GM19372 (cell line): ENCODE measurements around the gene LYPD8.

Experiments
- ATAC-seq: cut with Tn5 transposase; IDR thresholded peaks from one replicate; pipeline ENCODE4 v1.9.1; 2021; ENCODE audit warnings: mild to moderate bottlenecking, low read depth, moderate library complexity; ENCODE audit not compliant: unreplicated experiment

Gene LYPD8

GRCh38 chr1:248758352-248758751 lies 2.8 kb upstream of the LYPD8 start:
- ATAC-seq = no peak

- no peak for ATAC-seq
Observed at GRCh38 chr1:248757784-248758195, 2.2 kb upstream of the LYPD8 start.

DNA sequence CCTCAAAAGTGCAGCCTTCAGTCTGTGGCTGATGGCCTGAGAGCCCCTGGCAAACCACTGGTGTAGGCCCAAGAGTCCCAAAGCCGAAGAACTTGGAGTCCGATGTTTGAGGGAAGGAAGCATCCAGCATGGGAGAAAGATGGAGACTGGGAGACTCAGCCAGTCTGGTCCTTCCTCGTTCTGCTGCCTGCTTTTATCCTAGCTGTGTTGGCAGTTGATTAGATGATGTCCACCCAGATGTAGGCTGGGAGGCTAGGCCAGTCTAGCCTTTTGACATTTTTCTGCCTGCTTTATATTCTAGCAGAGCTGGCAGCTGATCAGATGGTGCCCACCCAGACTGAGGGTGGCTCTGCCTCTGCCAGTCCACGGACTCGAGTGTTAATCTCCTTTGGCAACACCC lies 1.1 kb upstream of the LYPD8 start:
- ATAC-seq = no peak

DNA sequence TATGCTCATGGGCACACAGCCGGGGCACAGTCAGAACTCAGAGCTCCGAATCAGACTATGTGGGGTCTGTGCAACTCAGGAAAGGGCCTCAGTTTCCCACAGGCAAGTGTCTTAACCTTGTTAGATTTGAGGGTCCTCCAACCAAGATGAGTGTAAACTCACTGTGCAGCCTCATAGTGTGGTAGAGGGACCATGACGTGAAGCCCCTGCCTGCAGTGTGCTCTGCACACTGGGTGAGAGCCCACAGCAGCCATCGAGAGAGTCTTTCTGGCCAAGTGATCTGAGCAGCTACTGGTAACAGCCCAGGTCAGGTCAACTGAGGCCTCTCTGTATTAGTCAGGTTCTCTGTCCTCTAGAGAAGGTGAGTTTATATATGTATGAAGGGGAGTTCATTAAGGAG lies 592 bp upstream of the LYPD8 start:
- ATAC-seq = no peak

DNA sequence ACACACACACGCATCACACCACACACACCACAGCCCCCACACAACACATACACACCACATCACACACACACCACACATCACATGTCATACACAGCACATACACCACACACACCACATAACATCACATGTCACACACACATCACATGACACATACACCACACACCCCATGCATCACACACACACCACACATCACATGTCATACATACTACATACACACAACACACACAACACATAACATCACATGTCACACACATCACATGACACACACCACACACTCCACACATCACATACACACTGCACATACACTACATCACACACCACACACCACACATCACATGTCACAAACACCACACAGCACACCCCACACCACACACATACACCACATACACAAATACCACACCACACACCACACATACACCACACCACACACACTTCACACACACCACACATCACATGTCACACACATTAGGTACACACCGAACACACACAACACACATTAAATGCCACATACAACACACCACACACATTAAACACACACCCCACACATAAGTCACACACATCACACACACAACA lies 1.8 kb downstream of the LYPD8 start:
- ATAC-seq = no peak

DNA sequence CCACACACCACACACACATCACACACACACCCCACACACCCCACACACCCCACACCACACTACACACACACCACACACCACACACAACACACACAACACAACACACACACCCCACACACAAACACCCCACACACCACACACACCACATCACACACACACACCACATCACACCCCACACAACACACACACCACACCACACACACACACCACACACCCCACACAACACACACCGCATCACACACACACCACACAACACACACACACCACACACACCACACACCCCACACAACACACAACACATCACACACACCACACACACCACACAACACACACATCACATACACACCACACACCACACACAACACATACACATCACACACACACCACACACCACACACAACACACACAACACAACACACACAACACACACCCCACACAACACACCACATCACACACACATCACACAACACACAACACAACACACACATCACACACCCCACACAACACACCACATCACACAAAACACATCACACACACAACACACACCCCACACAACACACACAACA lies 2.4 kb downstream of the LYPD8 start:
- no peak for ATAC-seq

- ATAC-seq = no peak
Observed at GRCh38 chr1:248752161-248753028, 3.2 kb downstream of the LYPD8 start.

- ATAC-seq = no peak
Observed at GRCh38 chr1:248751635-248752034, 3.9 kb downstream of the LYPD8 start.

DNA sequence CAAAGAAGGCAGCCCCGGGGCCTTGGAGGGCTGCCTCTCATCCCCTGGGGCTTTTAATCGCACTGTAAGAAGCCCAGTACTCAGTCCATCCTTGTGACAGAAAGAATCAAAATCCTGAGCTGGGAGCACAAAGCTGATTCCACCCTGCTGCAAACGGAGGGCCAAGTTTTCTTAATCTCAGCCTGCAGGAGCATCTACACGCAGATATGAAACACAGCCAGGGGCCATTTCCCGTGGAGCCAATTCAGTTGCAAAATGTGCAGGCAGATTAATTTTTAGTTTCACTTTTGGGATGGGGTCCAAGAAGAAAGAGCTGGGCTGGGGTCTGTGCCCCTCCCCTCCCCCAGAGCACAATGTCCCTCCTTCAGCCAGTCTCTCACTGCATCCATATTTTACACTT lies 4.4 kb downstream of the LYPD8 start:
- no peak for ATAC-seq

GRCh38 chr1:248750496-248750895 lies 5.1 kb downstream of the LYPD8 start:
- no peak for ATAC-seq

DNA sequence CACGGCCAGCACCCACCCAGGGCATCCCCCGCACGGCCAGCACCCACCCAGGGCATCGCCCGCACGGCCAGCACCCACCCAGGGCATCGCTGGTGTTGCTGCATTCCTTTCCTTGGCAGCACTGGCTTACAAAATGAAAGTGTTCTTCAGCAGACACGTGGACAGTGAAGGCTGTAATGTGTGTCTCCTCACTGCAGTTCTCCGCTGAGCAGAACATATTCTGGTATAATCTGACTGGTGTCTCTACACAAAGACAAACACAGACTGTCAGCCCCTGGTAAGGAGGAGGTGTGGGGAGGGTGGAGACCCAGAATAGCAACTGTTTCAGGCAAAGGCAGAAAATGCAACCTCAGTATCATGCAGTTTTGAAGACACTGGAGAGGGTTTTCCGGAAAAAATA lies 7.3 kb downstream of the LYPD8 start:
- ATAC-seq = no peak

- ATAC-seq = no peak
Observed at GRCh38 chr1:248740876-248741275, 14.7 kb downstream of the LYPD8 start.

DNA sequence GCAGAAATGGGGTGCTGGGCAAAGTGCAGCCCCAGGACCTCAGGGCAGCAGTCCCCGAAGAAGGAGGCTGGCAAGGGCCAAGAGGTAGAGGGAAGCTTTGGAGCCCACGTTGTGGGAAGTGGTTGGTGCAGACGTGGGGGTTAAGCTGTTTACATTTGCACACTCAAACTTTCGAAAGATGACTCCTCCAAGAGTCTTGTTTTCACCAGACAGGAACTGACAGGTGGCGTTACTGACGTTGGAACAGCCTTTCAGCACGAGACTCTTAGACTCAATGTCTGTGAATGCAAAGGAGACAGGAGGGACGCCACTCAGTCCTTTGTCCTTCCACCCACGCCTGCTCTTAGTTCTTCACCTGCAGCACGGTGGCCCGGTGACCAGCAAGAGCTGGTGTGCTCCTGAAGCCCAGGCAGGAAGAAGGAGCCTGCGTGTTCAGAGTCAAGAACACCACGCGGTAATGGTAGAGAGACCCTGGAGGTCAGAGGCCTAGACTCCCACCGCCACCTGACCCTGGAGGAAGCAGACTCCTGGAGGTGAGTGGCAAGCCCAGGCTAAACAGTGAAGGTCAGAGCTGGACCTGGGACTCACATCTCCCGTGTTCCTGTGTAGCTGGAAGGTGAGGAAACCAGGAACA lies 15.9 kb downstream of the LYPD8 start:
- no peak for ATAC-seq

DNA sequence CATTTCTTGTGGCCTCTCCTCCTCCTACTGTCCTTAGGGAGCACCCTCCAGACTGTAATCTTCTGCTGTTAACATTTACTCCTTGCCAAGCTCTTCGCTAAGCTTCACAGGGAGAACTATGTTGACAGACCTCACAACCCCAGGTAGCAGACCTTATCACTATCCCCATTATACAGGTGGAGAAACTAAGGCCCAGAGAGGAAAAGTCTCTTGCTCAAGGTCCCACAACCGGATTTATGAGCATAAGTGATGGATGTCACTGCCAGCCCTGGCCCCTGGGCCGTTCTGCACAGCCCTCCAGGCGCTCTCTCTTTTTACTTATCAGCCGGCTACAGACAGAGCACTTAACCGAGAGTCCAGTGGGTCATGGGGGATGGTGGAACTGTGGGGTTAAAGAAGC lies 18.1 kb downstream of the LYPD8 start:
- no peak for ATAC-seq

GRCh38 chr1:248736977-248737376 lies 18.6 kb downstream of the LYPD8 start:
- ATAC-seq = no peak

- no peak for ATAC-seq
Observed at GRCh38 chr1:248733566-248733965, 22.0 kb downstream of the LYPD8 start.

DNA sequence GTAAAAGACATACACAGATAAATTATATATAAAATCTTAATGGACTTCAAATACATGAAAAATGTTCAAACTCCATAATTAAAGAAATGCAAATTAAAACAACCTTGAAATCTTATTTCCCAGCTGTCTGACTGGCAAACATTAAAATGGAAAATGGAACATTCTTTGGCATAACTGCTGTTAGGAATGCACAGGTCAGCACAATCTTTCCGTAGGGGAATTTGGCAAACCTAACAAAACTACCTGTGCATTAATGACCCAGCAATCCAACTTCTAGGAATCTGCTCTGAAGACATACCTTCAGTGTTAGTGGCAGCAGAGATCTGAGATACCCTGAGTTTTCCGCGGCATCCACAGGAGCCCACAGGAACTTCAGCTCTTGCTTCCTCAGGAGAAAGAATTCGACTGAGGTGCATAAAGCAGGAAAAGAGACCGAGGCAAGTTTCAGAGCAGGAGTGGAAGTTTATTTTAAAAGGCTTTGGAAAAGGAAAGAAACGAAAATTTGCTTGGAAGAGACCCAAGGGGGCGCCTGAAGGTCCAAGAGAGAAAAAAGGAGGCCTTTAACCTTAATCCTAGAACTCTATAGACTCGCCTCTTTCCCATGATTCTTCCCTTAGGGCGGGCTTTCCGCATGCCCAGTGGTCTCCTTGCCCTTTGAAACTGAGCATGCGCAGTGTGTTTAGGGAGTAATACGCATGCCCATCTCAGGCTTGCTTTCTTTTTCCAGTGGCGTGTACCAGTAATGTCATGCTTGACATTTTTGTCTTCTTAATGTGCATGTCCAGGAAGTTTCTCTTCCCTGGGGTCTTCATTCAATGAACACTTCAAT lies 24.8 kb downstream of the LYPD8 start:
- ATAC-seq = no peak

DNA sequence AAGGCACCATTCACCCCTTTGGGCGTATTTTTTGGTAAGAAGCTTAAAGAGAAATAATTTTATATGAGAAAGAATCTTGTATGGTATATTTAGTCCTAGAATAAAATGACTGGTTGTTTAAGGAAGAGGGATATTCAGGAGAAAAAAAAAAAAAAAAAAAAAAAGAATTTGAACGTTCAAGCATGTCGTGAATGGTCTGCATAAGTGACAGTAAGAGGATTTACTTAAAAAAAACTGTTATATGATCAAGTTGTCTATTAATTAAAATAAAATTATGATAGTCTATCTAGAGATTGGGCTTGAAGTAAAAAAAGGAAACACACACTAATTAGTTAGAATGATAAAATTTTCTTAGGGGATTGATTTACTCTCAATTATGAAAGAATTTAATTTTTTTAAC lies 41.3 kb downstream of the LYPD8 start:
- no peak for ATAC-seq

DNA sequence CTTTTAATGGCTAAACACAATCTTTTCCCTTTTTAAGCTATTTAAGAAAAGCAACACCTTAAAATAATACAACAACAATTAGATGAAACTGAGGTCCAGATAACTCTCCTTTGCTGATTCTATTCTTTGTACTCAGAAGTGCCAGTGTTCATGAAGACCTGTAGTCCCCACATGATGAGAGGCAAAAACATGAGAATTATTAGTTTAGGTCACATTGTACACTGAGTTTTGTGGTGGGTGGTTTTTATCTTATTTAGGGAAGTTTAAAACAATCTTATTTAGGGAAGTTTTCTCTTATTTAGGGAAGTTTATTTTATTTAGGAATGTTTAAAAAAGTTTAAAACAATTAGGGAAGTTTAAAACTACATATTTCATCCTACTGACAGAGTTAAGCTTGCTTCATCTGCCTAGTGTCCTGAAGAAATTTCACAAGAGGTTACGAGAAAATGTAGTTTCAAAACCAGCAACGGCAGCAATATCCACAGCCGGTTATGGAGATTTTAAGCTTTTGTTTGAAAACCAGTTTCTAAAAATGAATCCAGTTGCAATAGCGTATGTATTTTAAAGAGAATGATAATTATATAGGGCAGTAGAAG lies 45.2 kb downstream of the LYPD8 start:
- ATAC-seq = no peak

- no peak for ATAC-seq
Observed at GRCh38 chr1:248704606-248705005, 51.0 kb downstream of the LYPD8 start.
